ENCODE data around the gene ZC3H8. TPM values are rescaled to one million over a fixed set of nuclear protein-coding genes. Genes with fewer than 3 reads are reported as not detected.

ZC3H8 gene
- total and polyA plus RNA-seq, 2 experiments from 2014 or later, result 2.7 to 7.0 TPM

- Histone ChIP-seq H3K9me3 (ENCODE audit: low read depth) (no peaks in the 10 kb centered on the region), H3F3A (ENCODE audit: insufficient read depth) (no peaks in the 10 kb centered on the region; the same call in 1 of the 2 replicates), H3K79me2 (ENCODE audit: insufficient read depth) (no peaks in the 10 kb centered on the region), H3K9me2 (ENCODE audit: insufficient read depth) (no peaks in the 10 kb centered on the region), H3K4me2 (ENCODE audit: unreplicated experiment) (no peak overlapping the region), H3K4me3 (no peak overlapping the region), H2AFZ (no peak overlapping the region), H3K9ac (no peak overlapping the region), H3K4me1 (ENCODE audit: insufficient read depth) (no peaks in the 10 kb centered on the region), H3K27me3 (replicated peaks; ENCODE audit: insufficient read depth) (no peaks in the 10 kb centered on the region), H3K27ac (no peak overlapping the region), H4K20me1 (ENCODE audit: insufficient read depth) (no peaks in the 10 kb centered on the region), H3K36me3 (ENCODE audit: low read depth) (no peaks in the 10 kb centered on the region)
- TF ChIP-seq EZH2 (IDR thresholded peaks at IDR 0.05; ENCODE audit: insufficient read depth, poor library complexity, severe bottlenecking) (no peak), EZH2phosphoT487 (IDR thresholded peaks at IDR 0.05; ENCODE audit: insufficient read depth, low read depth) (no peak)
- in situ Hi-C loops (cut with MboI), result no loop called here
- DNase-seq, result no peak
These were observed 58.9 kb downstream of the ZC3H8 start for GRCh38 chr2:112195950-112196349.

GRCh38 chr2:112195167-112195766 lies 59.6 kb downstream of the ZC3H8 start:
- no peak overlapping the region for H3K27ac ChIP-seq
- H3K27me3 ChIP-seq (replicated peaks; ENCODE audit: insufficient read depth), result no peaks in the 10 kb centered on the region
- H3K4me1 ChIP-seq (ENCODE audit: insufficient read depth), result no peaks in the 10 kb centered on the region
- TF ChIP-seq EZH2 (IDR thresholded peaks at IDR 0.05; ENCODE audit: insufficient read depth, poor library complexity, severe bottlenecking), result no peak
- TF ChIP-seq EZH2phosphoT487 (IDR thresholded peaks at IDR 0.05; ENCODE audit: insufficient read depth, low read depth), result no peak
- H3K9ac ChIP-seq, result no peak overlapping the region
- H3K9me3 ChIP-seq (ENCODE audit: low read depth), result no peaks in the 10 kb centered on the region
- DNase-seq, result no peak
- no peak overlapping the region for H3K4me2 ChIP-seq (ENCODE audit: unreplicated experiment)
- no peaks in the 10 kb centered on the region for H3K79me2 ChIP-seq (ENCODE audit: insufficient read depth)
- no peaks in the 10 kb centered on the region for H3K36me3 ChIP-seq (ENCODE audit: low read depth)
- no peaks in the 10 kb centered on the region for H4K20me1 ChIP-seq (ENCODE audit: insufficient read depth)
- in situ Hi-C loops (cut with MboI), result no loop called here
- no peak overlapping the region for H3K4me3 ChIP-seq
- H3K9me2 ChIP-seq (ENCODE audit: insufficient read depth), result no peaks in the 10 kb centered on the region
- no peaks in the 10 kb centered on the region; the same call in 1 of the 2 replicates for H3F3A ChIP-seq (ENCODE audit: insufficient read depth)
- H2AFZ ChIP-seq, result no peak overlapping the region
- 77 to 83% methylated on average over 8 of the region's 8 CpGs for whole genome bisulfite sequencing, 2 experiments (ENCODE audit: low coverage in 1 of 2, low lambda C conversion rate in 2 of 2, missing lambda C conversion rate in 2 of 2)

GRCh38 chr2:112194482-112194881 lies 60.4 kb downstream of the ZC3H8 start:
- Histone ChIP-seq H3K27ac (no peak overlapping the region), H3K79me2 (ENCODE audit: insufficient read depth) (no peaks in the 10 kb centered on the region), H3F3A (ENCODE audit: insufficient read depth) (no peaks in the 10 kb centered on the region; the same call in 1 of the 2 replicates), H3K4me1 (ENCODE audit: insufficient read depth) (no peaks in the 10 kb centered on the region), H2AFZ (no peak overlapping the region), H4K20me1 (ENCODE audit: insufficient read depth) (no peaks in the 10 kb centered on the region), H3K27me3 (replicated peaks; ENCODE audit: insufficient read depth) (no peaks in the 10 kb centered on the region), H3K4me2 (ENCODE audit: unreplicated experiment) (no peak overlapping the region), H3K4me3 (no peak overlapping the region), H3K9me2 (ENCODE audit: insufficient read depth) (no peaks in the 10 kb centered on the region), H3K9ac (no peak overlapping the region), H3K36me3 (ENCODE audit: low read depth) (no peaks in the 10 kb centered on the region), H3K9me3 (ENCODE audit: low read depth) (no peaks in the 10 kb centered on the region)
- DNase-seq, result no peak
- 88 to 90% methylated on average over 4 of the region's 4 CpGs for WGBS, 2 experiments (ENCODE audit: low coverage in 1 of 2, low lambda C conversion rate in 2 of 2, missing lambda C conversion rate in 2 of 2)
- in situ Hi-C loops (cut with MboI), result no loop called here
- TF ChIP-seq EZH2phosphoT487 (IDR thresholded peaks at IDR 0.05; ENCODE audit: insufficient read depth, low read depth) (no peak), EZH2 (IDR thresholded peaks at IDR 0.05; ENCODE audit: insufficient read depth, poor library complexity, severe bottlenecking) (no peak)

GRCh38 chr2:112194028-112194427 lies 60.8 kb downstream of the ZC3H8 start:
- Histone ChIP-seq H3K9ac (no peak overlapping the region), H3K36me3 (ENCODE audit: low read depth) (no peaks in the 10 kb centered on the region), H3K4me2 (ENCODE audit: unreplicated experiment) (no peak overlapping the region), H3K4me3 (no peak overlapping the region), H3K27me3 (replicated peaks; ENCODE audit: insufficient read depth) (no peaks in the 10 kb centered on the region), H3K9me2 (ENCODE audit: insufficient read depth) (no peaks in the 10 kb centered on the region), H3K79me2 (ENCODE audit: insufficient read depth) (no peaks in the 10 kb centered on the region), H2AFZ (no peak overlapping the region), H4K20me1 (ENCODE audit: insufficient read depth) (no peaks in the 10 kb centered on the region), H3K4me1 (ENCODE audit: insufficient read depth) (no peaks in the 10 kb centered on the region), H3K27ac (no peak overlapping the region), H3K9me3 (ENCODE audit: low read depth) (no peaks in the 10 kb centered on the region), H3F3A (ENCODE audit: insufficient read depth) (no peaks in the 10 kb centered on the region; the same call in 1 of the 2 replicates)
- 71 to 74% methylated on average over 2 of the region's 2 CpGs for WGBS, 2 experiments (ENCODE audit: low coverage in 1 of 2, low lambda C conversion rate in 2 of 2, missing lambda C conversion rate in 2 of 2)
- no peak for DNase-seq
- TF ChIP-seq EZH2 (IDR thresholded peaks at IDR 0.05; ENCODE audit: insufficient read depth, poor library complexity, severe bottlenecking), result no peak
- TF ChIP-seq EZH2phosphoT487 (IDR thresholded peaks at IDR 0.05; ENCODE audit: insufficient read depth, low read depth), result no peak
- in situ Hi-C loops (cut with MboI), result no loop called here
